PC-3 (cell line): Measurements from ENCODE around the gene CYP11A1. TPM values are rescaled to one million over a fixed set of nuclear protein-coding genes. Genes with fewer than 3 reads are reported as not detected.

ENCODE experiments used
- ATAC-seq: fragments of 200-7000 bp; cut with Tn5 transposase; 2 replicates; pipeline ENCODE4 v1.9.1; 2020; ENCODE audit warnings: mild to moderate bottlenecking, moderate library complexity
- BruUV-seq: library from RNA; stranded (reverse); fragments of 400-500 nt; replicated peaks from 2 replicates; lab custom pipeline; 2021; lab: Mats Ljungman, UMichigan
- CTCF ChIA-PET: fragments of 300-600 bp; sonication (Branson Sonifier 250); formaldehyde crosslinking; loops from one replicate; lab custom pipeline; 2022; ENCODE audit warnings: antibody characterized with exemption; lab: Charles Lee
- POLR2A ChIA-PET: fragments of 300-600 bp; sonication (Branson Sonifier 250); formaldehyde crosslinking; loops from one replicate; lab custom pipeline; 2022; ENCODE audit warnings: antibody characterized with exemption; ENCODE audit not compliant: unreplicated experiment; lab: Charles Lee
- DNase-seq: peaks from one replicate; pipeline ENCODE4 v3.0.0-alpha.2; 2015
- H2AFZ ChIP-seq: fragments of 300-600 bp; sonication (generic); 2 replicates; pipeline ENCODE4 v1.6.0; 2016; ENCODE audit warnings: antibody characterized with exemption, low read length
- H3F3A ChIP-seq: fragments of 300-600 bp; sonication (generic); one replicate; pipeline ENCODE4 v1.6.0; 2017; ENCODE audit warnings: antibody characterized with exemption, low read length, control low read depth, mild to moderate bottlenecking; ENCODE audit not compliant: unreplicated experiment
- H3K27ac ChIP-seq: fragments of 300-600 bp; sonication (generic); 2 replicates; pipeline ENCODE4 v1.5.1; 2016; ENCODE audit warnings: mild to moderate bottlenecking, low read length
- H3K27me3 ChIP-seq: fragments of 300-600 bp; sonication (generic); 2 replicates; pipeline ENCODE4 v1.6.1; 2016; ENCODE audit warnings: low read length, mixed read lengths
- H3K36me3 ChIP-seq: fragments of 300-600 bp; sonication (generic); 2 replicates; pipeline ENCODE4 v1.6.1; 2016; ENCODE audit warnings: low read depth, mixed run types, low read length, mixed read lengths
- H3K4me1 ChIP-seq: fragments of 300-600 bp; sonication (generic); 2 replicates; pipeline ENCODE4 v1.5.1; 2016; ENCODE audit warnings: low read length; ENCODE audit not compliant: insufficient read depth
- H3K4me2 ChIP-seq: fragments of 300-600 bp; sonication (generic); 2 replicates; pipeline ENCODE4 v1.6.0; 2016; ENCODE audit warnings: low read length
- H3K4me3 ChIP-seq: fragments of 300-600 bp; sonication (generic); 2 replicates; pipeline ENCODE4 v1.5.1; 2016; ENCODE audit warnings: mild to moderate bottlenecking, low read length, mixed read lengths
- H3K79me2 ChIP-seq: fragments of 300-600 bp; sonication (generic); 2 replicates; pipeline ENCODE4 v1.6.1; 2017; ENCODE audit warnings: low read length, mixed read lengths
- H3K9ac ChIP-seq: fragments of 300-600 bp; sonication (generic); 2 replicates; pipeline ENCODE4 v1.6.0; 2016; ENCODE audit warnings: mild to moderate bottlenecking, low read length
- H3K9me2 ChIP-seq: fragments of 300-600 bp; sonication (generic); replicated peaks from 2 replicates; pipeline ENCODE4 v1.6.1; 2016; ENCODE audit warnings: mixed run types, low read length, mixed read lengths
- H3K9me3 ChIP-seq: fragments of 300-600 bp; sonication (generic); 2 replicates; pipeline ENCODE4 v1.6.1; 2016; ENCODE audit warnings: low read length, mixed read lengths
- H4K20me1 ChIP-seq: fragments of 300-600 bp; sonication (generic); 2 replicates; pipeline ENCODE4 v1.6.1; 2016; ENCODE audit warnings: low read length, mixed read lengths
- EZH2 ChIP-seq: fragments of 300-600 bp; sonication (generic); IDR thresholded peaks from one replicate; pipeline ENCODE4 v1.6.1; 2017; ENCODE audit warnings: antibody characterized with exemption, mild to moderate bottlenecking, low read length; ENCODE audit not compliant: unreplicated experiment
- EZH2phosphoT487 ChIP-seq: fragments of 300-600 bp; sonication (generic); IDR thresholded peaks from 2 replicates; pipeline ENCODE4 v1.6.1; 2018; ENCODE audit warnings: mild to moderate bottlenecking, antibody characterized with exemption, low read length, borderline replicate concordance
- intact Hi-C: fragments of 100-400 bp; cut with micrococcal nuclease; formaldehyde crosslinking; loops from 2 replicates; pipeline ENCODE4 v1.9.0; 2023
- total RNA-seq: library from RNA; depleted of rRNA; stranded (reverse); fragments of >200 nt; gene quantifications from 2 replicates; pipeline ENCODE4 v1.2.3, GENCODE V29; 2014
- TF ChIP-seq, protein P1 (sequence below): fragments of 300-600 bp; sonication (generic); conservative IDR thresholded peaks from 2 replicates; pipeline ENCODE4 v1.5.1; 2017; ENCODE audit warnings: antibody characterized with exemption, low read depth, mild to moderate bottlenecking, low read length

The CYP11A1 gene
- total RNA-seq, 1 experiment from 2014 or later = 0.18 TPM

GRCh38 chr15:74307827-74308811, 59.3 kb downstream of the CYP11A1 start:
- no peaks in the 10 kb centered on the region for H3K79me2 ChIP-seq
- no peak overlapping the region for H3K4me3 ChIP-seq
- no peaks in the 10 kb centered on the region for H3K36me3 ChIP-seq
- ChIA-PET POLR2A (no interaction called here), CTCF (interaction anchor here (0.5 to 1.4 kb wide), 7 partner anchors 68 to 342 kb away, joined by 3 to 18 read pairs (median 4); no protein-coding TSS in a partner anchor)
- H3K9me2 ChIP-seq = no peaks in the 10 kb centered on the region
- no peaks in the 10 kb centered on the region for H3F3A ChIP-seq
- intact Hi-C loops = loop anchor here (1.0 to 10.0 kb wide), 2 partner anchors 181 to 333 kb away; no protein-coding TSS in a partner anchor
- ATAC-seq (peak; percentile 87), DNase-seq (peak; percentile 76)
- H3K9me3 ChIP-seq = no peaks in the 10 kb centered on the region
- no peak overlapping the region for H3K4me2 ChIP-seq
- no peaks in the 10 kb centered on the region for H3K4me1 ChIP-seq
- H4K20me1 ChIP-seq = no peaks in the 10 kb centered on the region
- H3K27me3 ChIP-seq = peaks cover 7% of the 10 kb centered on the region
- no peak overlapping the region for H3K9ac ChIP-seq
- no TSS peak for BruUV-seq
- H3K27ac ChIP-seq = no peak overlapping the region
- TF ChIP-seq, protein P1, sequence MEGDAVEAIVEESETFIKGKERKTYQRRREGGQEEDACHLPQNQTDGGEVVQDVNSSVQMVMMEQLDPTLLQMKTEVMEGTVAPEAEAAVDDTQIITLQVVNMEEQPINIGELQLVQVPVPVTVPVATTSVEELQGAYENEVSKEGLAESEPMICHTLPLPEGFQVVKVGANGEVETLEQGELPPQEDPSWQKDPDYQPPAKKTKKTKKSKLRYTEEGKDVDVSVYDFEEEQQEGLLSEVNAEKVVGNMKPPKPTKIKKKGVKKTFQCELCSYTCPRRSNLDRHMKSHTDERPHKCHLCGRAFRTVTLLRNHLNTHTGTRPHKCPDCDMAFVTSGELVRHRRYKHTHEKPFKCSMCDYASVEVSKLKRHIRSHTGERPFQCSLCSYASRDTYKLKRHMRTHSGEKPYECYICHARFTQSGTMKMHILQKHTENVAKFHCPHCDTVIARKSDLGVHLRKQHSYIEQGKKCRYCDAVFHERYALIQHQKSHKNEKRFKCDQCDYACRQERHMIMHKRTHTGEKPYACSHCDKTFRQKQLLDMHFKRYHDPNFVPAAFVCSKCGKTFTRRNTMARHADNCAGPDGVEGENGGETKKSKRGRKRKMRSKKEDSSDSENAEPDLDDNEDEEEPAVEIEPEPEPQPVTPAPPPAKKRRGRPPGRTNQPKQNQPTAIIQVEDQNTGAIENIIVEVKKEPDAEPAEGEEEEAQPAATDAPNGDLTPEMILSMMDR = peak; percentile 78
- TF ChIP-seq EZH2 = no peak
- H2AFZ ChIP-seq = no peak overlapping the region

- ChIA-PET CTCF (interaction anchor here (1.4 kb wide), 1 partner anchor 178 kb away, joined by 18 read pairs; no protein-coding TSS in a partner anchor), POLR2A (no interaction called here)
- H3K4me2 ChIP-seq = no peak overlapping the region
Measured at GRCh38 chr15:74306781-74307217, 60.6 kb downstream of the CYP11A1 start.

More at GRCh38 chr15:74306781-74307217, 60.6 kb downstream of the CYP11A1 start:
- DNase-seq (no peak), ATAC-seq (no peak)
- no peaks in the 10 kb centered on the region for H3F3A ChIP-seq
- H3K9ac ChIP-seq = no peak overlapping the region
- H3K9me3 ChIP-seq = no peaks in the 10 kb centered on the region
- H3K27me3 ChIP-seq = peaks cover 7% of the 10 kb centered on the region
- BruUV-seq = no TSS peak
- H3K4me3 ChIP-seq = no peak overlapping the region
- H4K20me1 ChIP-seq = no peaks in the 10 kb centered on the region
- no peaks in the 10 kb centered on the region for H3K79me2 ChIP-seq
- no peak overlapping the region for H2AFZ ChIP-seq
- TF ChIP-seq EZH2phosphoT487 (no peak), EZH2 (no peak)
- TF ChIP-seq, protein P1 = no peak
- no peaks in the 10 kb centered on the region for H3K36me3 ChIP-seq
- intact Hi-C loops = loop anchor here (1.0 to 10.0 kb wide), 2 partner anchors 179 to 332 kb away; no protein-coding TSS in a partner anchor
- H3K4me1 ChIP-seq = no peaks in the 10 kb centered on the region
- no peak overlapping the region for H3K27ac ChIP-seq
- H3K9me2 ChIP-seq = no peaks in the 10 kb centered on the region
